DND-41 (cell line): ENCODE measurements around the gene CD72.
"Not testable (repeated sequence)": the region's sequence is repeated elsewhere in the genome, so short reads cannot be mapped to it uniquely, and the experiment has no call there.

Experiments
- CTCF ChIP-seq: IDR thresholded peaks from 2 replicates; pipeline ENCODE4 v1.5.1; 2012; ENCODE audit warnings: borderline replicate concordance, low read length, moderate library complexity, mild to moderate bottlenecking; ENCODE audit not compliant: poor library complexity, severe bottlenecking; ENCODE audit errors: extremely low read depth
- EZH2 ChIP-seq: IDR thresholded peaks from 3 replicates; pipeline ENCODE4 v1.6.1; 2012; ENCODE audit warnings: borderline replicate concordance, low read depth, mild to moderate bottlenecking, moderate library complexity, low read length, inconsistent platforms; ENCODE audit not compliant: severe bottlenecking

- TF ChIP-seq EZH2, CTCF: not testable (repeated sequence)
Observed at GRCh38 chr9:35583521-35583920, 34.7 kb downstream of the CD72 start.
